Endothelial cell of umbilical vein (primary cell): Measurements from ENCODE around the gene DCHS2. TPM values are rescaled to one million over a fixed set of nuclear protein-coding genes. Genes with fewer than 3 reads are reported as not detected.

ENCODE experiments used
- BruUV-seq: library from RNA; stranded (reverse); fragments of 400-500 nt; replicated peaks from 2 replicates; lab custom pipeline; 2021; lab: Mats Ljungman, UMichigan
- CTCF ChIA-PET: fragments of 300-600, 350-600 bp; sonication (Branson Sonifier 250); formaldehyde crosslinking; loops from one replicate; lab custom pipeline; 2021; ENCODE audit warnings: antibody characterized with exemption, inconsistent platforms; lab: Charles Lee
- POLR2A ChIA-PET: fragments of 300-600, 350-600 bp; sonication (Branson Sonifier 250); formaldehyde crosslinking; loops from one replicate; lab custom pipeline; 2021; ENCODE audit warnings: antibody characterized with exemption, inconsistent platforms; lab: Charles Lee
- DNase-seq: peaks from one replicate; pipeline ENCODE4 v3.0.0-alpha.2; 2011; ENCODE audit warnings: low read depth, low spot score
- FAIRE-seq: peaks from 2 replicates; lab custom pipeline; 2011; peaks lifted over from hg19 to GRCh38; lab: Jason Lieb, UNC
- H2AFZ ChIP-seq: 2 replicates; pipeline ENCODE4 v1.6.0; 2012; ENCODE audit warnings: low read depth, low read length, control low read depth, inconsistent platforms
- H3K27ac ChIP-seq: 2 replicates; pipeline ENCODE4 v1.5.1; 2011; ENCODE audit warnings: low read depth, mild to moderate bottlenecking, control low read depth, low read length, moderate library complexity; ENCODE audit not compliant: insufficient read depth
- H3K27me3 ChIP-seq, 2 experiments: 2 replicates each; pipeline versions ENCODE4 v1.6.0 to v1.6.1; 2011; ENCODE audit warnings: low read length in 2 of 2, mixed read lengths in 1 of 2; ENCODE audit not compliant: control insufficient read depth in 2 of 2, insufficient read depth in 2 of 2
- H3K36me3 ChIP-seq, 2 experiments: 2 replicates in 1 of 2; 3 replicates in 1 of 2; pipeline ENCODE4 v1.5.1; 2011; ENCODE audit warnings: low read length in 2 of 2, mild to moderate bottlenecking in 1 of 2, moderate library complexity in 1 of 2; ENCODE audit not compliant: control insufficient read depth in 2 of 2, insufficient read depth in 2 of 2; ENCODE audit errors: extremely low read depth in 1 of 2
- H3K4me1 ChIP-seq: 3 replicates; pipeline ENCODE4 v1.5.1; 2011; ENCODE audit warnings: mild to moderate bottlenecking, low read length; ENCODE audit not compliant: control insufficient read depth, insufficient read depth; ENCODE audit errors: extremely low read depth
- H3K4me2 ChIP-seq: 2 replicates; pipeline ENCODE4 v1.6.1; 2011; ENCODE audit warnings: low read length, control low read depth, mixed read lengths; ENCODE audit not compliant: insufficient read depth
- H3K4me3 ChIP-seq, 3 experiments: fragments of 200-600 bp in 1 of 3; sonication (generic), shearing (Covaris generic) in 1 of 3; replicated peaks in 1 of 3; 2 replicates each; pipeline ENCODE4 v1.5.1; 2011 to 2016; ENCODE audit warnings: control low read depth in 3 of 3, low read length in 3 of 3, mild to moderate bottlenecking in 2 of 3, inconsistent platforms in 1 of 3, low read depth in 1 of 3, moderate library complexity in 1 of 3; ENCODE audit not compliant: insufficient read depth in 1 of 3
- H3K79me2 ChIP-seq: 2 replicates; pipeline ENCODE4 v1.6.0; 2012; ENCODE audit warnings: low read length, inconsistent platforms; ENCODE audit not compliant: control insufficient read depth, insufficient read depth
- H3K9ac ChIP-seq: replicated peaks from 2 replicates; pipeline ENCODE3; 2011; ENCODE audit warnings: low read length, control low read depth; ENCODE audit not compliant: insufficient read depth; ENCODE audit errors: extremely low read depth
- H3K9me1 ChIP-seq: replicated peaks from 3 replicates; pipeline ENCODE4 v1.6.0; 2011; ENCODE audit warnings: mild to moderate bottlenecking, low read length; ENCODE audit not compliant: control insufficient read depth, insufficient read depth; ENCODE audit errors: extremely low read depth
- H3K9me3 ChIP-seq: replicated peaks from 2 replicates; pipeline ENCODE4 v1.5.1; 2012; ENCODE audit warnings: low read length, inconsistent platforms; ENCODE audit not compliant: control insufficient read depth, insufficient read depth
- H4K20me1 ChIP-seq: replicated peaks from 2 replicates; pipeline ENCODE3; 2011; ENCODE audit warnings: mild to moderate bottlenecking, low read length; ENCODE audit not compliant: control insufficient read depth, insufficient read depth; ENCODE audit errors: extremely low read depth
- EZH2 ChIP-seq: IDR thresholded peaks from 2 replicates; pipeline ENCODE4 v1.6.1; 2012; ENCODE audit warnings: borderline replicate concordance, low read depth, mild to moderate bottlenecking, moderate library complexity, low read length, inconsistent platforms; ENCODE audit not compliant: severe bottlenecking
- FOS ChIP-seq: IDR thresholded peaks from 2 replicates; pipeline ENCODE4 v1.6.1; 2011; ENCODE audit warnings: mild to moderate bottlenecking, low read length, moderate library complexity, borderline replicate concordance; ENCODE audit not compliant: insufficient read depth
- GATA2 ChIP-seq: IDR thresholded peaks from 2 replicates; pipeline ENCODE4 v1.7.0; 2011; ENCODE audit warnings: low read depth, mild to moderate bottlenecking, moderate library complexity, mixed read lengths, low read length; ENCODE audit not compliant: insufficient read length, insufficient read depth
- JUN ChIP-seq: IDR thresholded peaks from 2 replicates; pipeline ENCODE4 v1.6.1; 2011; ENCODE audit warnings: borderline replicate concordance, low read depth; ENCODE audit not compliant: insufficient read length, insufficient read depth
- MYC ChIP-seq: IDR thresholded peaks from one replicate; pipeline ENCODE4 v1.6.1; 2011; ENCODE audit warnings: mild to moderate bottlenecking, low read depth, low read length
- POLR2A ChIP-seq: IDR thresholded peaks from 2 replicates; pipeline ENCODE4 v1.6.1; 2012; ENCODE audit warnings: low read depth, mild to moderate bottlenecking, control low read depth, low read length
- POLR2AphosphoS5 ChIP-seq: IDR thresholded peaks from 2 replicates; pipeline ENCODE4 v1.6.1; 2012; ENCODE audit warnings: low read depth, mild to moderate bottlenecking, control low read depth, low read length, moderate library complexity; ENCODE audit not compliant: insufficient read depth
- dilution Hi-C: fragments of 300-500 bp; cut with MboI; formaldehyde crosslinking; loops from one replicate; pipeline ENCODE4 v1.15.0; 2019; ENCODE audit warnings: low sequenced_read_pairs; ENCODE audit not compliant: extremely low pct_ligation_motif_present
- intact Hi-C: fragments of 100-400 bp; cut with micrococcal nuclease; formaldehyde crosslinking; loops from one replicate; pipeline ENCODE4 v1.10.0; 2022
- polyA plus RNA-seq, 4 experiments: library from polyadenylated mRNA; depleted of rRNA in 3 of 4; stranded (reverse) in 3 of 4; unstranded in 1 of 4; fragments of >200 nt; gene quantifications; 2 replicates each; pipeline versions ENCODE4 v1.2.1 to v1.2.3, GENCODE V29; 2011 to 2012; ENCODE audit warnings: missing spikeins in 1 of 4
- total RNA-seq: library from RNA; stranded (reverse); gene quantifications from 2 replicates; pipeline ENCODE4 v1.2.3, GENCODE V29; 2021
- TF ChIP-seq, protein P1 (sequence below), 2 donors: IDR thresholded peaks; 1 replicate in 1 of 2; 2 replicates in 1 of 2; pipeline ENCODE4 v1.5.1; 2011; ENCODE audit warnings: low read length in 2 of 2, mild to moderate bottlenecking in 2 of 2, moderate library complexity in 2 of 2, control low read depth in 1 of 2, inconsistent platforms in 1 of 2, low read depth in 1 of 2; ENCODE audit not compliant: insufficient read depth in 1 of 2; ENCODE audit errors: extremely low read depth in 1 of 2
- TF ChIP-seq, protein P2 (sequence below): IDR thresholded peaks from 2 replicates; pipeline ENCODE4 v1.6.1; 2011; ENCODE audit not compliant: insufficient read depth, insufficient read length

DCHS2 gene
- total and polyA plus RNA-seq, 2 donors (not counting 3 experiments of a cell fraction or from before 2014, with no cell fraction given): not detected

DNA sequence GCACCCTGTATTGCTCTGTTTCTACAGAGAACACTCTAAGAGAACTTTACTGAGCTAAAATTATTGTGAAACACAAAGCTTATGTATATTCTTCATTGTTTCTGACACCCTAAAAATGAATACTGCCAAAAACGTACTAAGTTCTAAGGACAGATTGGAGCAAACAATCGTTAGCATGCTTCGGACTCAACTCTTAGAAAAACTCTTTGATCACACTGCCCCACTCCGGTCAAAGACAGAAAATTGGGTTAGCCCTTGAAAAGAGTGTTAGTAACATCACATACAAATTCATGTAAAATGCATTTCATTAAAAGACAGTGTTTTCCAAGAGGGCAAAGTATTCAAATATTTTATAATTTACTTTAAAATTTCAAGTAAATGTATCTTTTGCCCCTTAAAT, 177.4 kb downstream of the DCHS2 start:
- DNase-seq (no peak), FAIRE-seq (no peak)
- dilution Hi-C loops: no loop called here
- Histone ChIP-seq H3K4me2 (no peak overlapping the region), H3K9ac (no peak overlapping the region), H3K9me1 (no peaks in the 10 kb centered on the region), H3K36me3 (no peaks in the 10 kb centered on the region), H3K79me2 (no peaks in the 10 kb centered on the region), H3K9me3 (no peaks in the 10 kb centered on the region), H2AFZ (no peak overlapping the region), H3K27me3 (no peaks in the 10 kb centered on the region), H4K20me1 (no peaks in the 10 kb centered on the region), H3K27ac (no peak overlapping the region), H3K4me3 (no peak overlapping the region), H3K4me1 (no peaks in the 10 kb centered on the region)
- ChIA-PET POLR2A (no interaction called here), CTCF (no interaction called here)
- no TSS peak for BruUV-seq
- intact Hi-C loops: no loop called here
- TF ChIP-seq POLR2A (no peak), POLR2AphosphoS5 (no peak), MYC (no peak), GATA2 (no peak), FOS (no peak), EZH2 (no peak), JUN (no peak)
- TF ChIP-seq, protein P1, sequence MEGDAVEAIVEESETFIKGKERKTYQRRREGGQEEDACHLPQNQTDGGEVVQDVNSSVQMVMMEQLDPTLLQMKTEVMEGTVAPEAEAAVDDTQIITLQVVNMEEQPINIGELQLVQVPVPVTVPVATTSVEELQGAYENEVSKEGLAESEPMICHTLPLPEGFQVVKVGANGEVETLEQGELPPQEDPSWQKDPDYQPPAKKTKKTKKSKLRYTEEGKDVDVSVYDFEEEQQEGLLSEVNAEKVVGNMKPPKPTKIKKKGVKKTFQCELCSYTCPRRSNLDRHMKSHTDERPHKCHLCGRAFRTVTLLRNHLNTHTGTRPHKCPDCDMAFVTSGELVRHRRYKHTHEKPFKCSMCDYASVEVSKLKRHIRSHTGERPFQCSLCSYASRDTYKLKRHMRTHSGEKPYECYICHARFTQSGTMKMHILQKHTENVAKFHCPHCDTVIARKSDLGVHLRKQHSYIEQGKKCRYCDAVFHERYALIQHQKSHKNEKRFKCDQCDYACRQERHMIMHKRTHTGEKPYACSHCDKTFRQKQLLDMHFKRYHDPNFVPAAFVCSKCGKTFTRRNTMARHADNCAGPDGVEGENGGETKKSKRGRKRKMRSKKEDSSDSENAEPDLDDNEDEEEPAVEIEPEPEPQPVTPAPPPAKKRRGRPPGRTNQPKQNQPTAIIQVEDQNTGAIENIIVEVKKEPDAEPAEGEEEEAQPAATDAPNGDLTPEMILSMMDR (IDR thresholded peaks at IDR 0.05; ENCODE audit: extremely low read depth in 1 of 2, insufficient read depth in 1 of 2, low read depth in 1 of 2, low read length in 2 of 2): no peak
- TF ChIP-seq, protein P2, sequence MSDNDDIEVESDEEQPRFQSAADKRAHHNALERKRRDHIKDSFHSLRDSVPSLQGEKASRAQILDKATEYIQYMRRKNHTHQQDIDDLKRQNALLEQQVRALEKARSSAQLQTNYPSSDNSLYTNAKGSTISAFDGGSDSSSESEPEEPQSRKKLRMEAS: no peak
